Naive B cell (primary cell): ENCODE data around the gene POM121. TPM values are rescaled to one million over a fixed set of nuclear protein-coding genes. Genes with fewer than 3 reads are reported as not detected.
A peak's percentile ranks its signal among the peaks of the same experiment; 100 is the strongest.
"Not testable (repeated sequence)": the region's sequence is repeated elsewhere in the genome, so short reads cannot be mapped to it uniquely, and the experiment has no call there.

Experiments
- ATAC-seq, 2 donors: fragments of 150-1000 bp; cut with Tn5 transposase; 2 replicates each; pipeline ENCODE4 v1.10.0; 2021; ENCODE audit warnings: low read depth in 2 of 2, mild to moderate bottlenecking in 2 of 2, moderate library complexity in 2 of 2
- DNase-seq: peaks from one replicate; pipeline ENCODE4 v3.0.0; 2022
- H3K27ac Mint-ChIP-seq, 6 donors: one replicate each; pipeline ENCODE4 v1.8.0; 2020 to 2022; ENCODE audit warnings: mild to moderate bottlenecking in 6 of 6, mixed read lengths in 6 of 6, moderate library complexity in 5 of 6, inconsistent platforms in 2 of 6
- H3K27me3 Mint-ChIP-seq, 3 donors: one replicate each; pipeline ENCODE4 v1.8.0; 2021 to 2022; ENCODE audit warnings: mixed read lengths in 3 of 3, mild to moderate bottlenecking in 1 of 3
- H3K36me3 Mint-ChIP-seq, 2 donors: one replicate each; pipeline ENCODE4 v1.8.0; 2020 to 2022; ENCODE audit warnings: mixed read lengths in 2 of 2, inconsistent platforms in 1 of 2, mild to moderate bottlenecking in 1 of 2
- H3K4me1 Mint-ChIP-seq, 3 donors: one replicate each; pipeline ENCODE4 v1.8.0; 2020 to 2022; ENCODE audit warnings: mixed read lengths in 3 of 3, inconsistent platforms in 1 of 3, mild to moderate bottlenecking in 1 of 3, moderate library complexity in 1 of 3
- H3K4me3 Mint-ChIP-seq, 8 donors: one replicate each; pipeline ENCODE4 v1.8.0; 2020 to 2022; ENCODE audit warnings: mild to moderate bottlenecking in 8 of 8, mixed read lengths in 8 of 8, moderate library complexity in 8 of 8, inconsistent platforms in 2 of 8
- H3K9me3 Mint-ChIP-seq, 7 donors: one replicate each; pipeline ENCODE4 v1.8.0; 2020 to 2022; ENCODE audit warnings: mixed read lengths in 7 of 7, mild to moderate bottlenecking in 5 of 7, inconsistent platforms in 2 of 7, moderate library complexity in 1 of 7
- polyA plus RNA-seq, 6 donors: library from polyadenylated mRNA; unstranded; fragments of 300-500 nt; fragmentation: Illumina TruSeq; gene quantifications; one replicate each; pipeline ENCODE4 v1.2.3, GENCODE V29; 2021; ENCODE audit warnings: low read depth in 6 of 6

The POM121 gene
- polyA plus RNA-seq, 6 donors from 2014 or later, result 4.6 to 18.8 (median 10.1) TPM

- H3K36me3 Mint-ChIP-seq, H3K27ac Mint-ChIP-seq, H3K9me3 Mint-ChIP-seq, ATAC-seq, DNase-seq, H3K27me3 Mint-ChIP-seq, H3K4me3 Mint-ChIP-seq, H3K4me1 Mint-ChIP-seq: not testable (repeated sequence)
These were observed 35.9 kb downstream of the POM121 start for GRCh38 chr7:72960626-72961345.

GRCh38 chr7:72961346-72961650 lies 36.4 kb downstream of the POM121 start:
- not testable (repeated sequence) for H3K4me3 Mint-ChIP-seq, ATAC-seq, H3K36me3 Mint-ChIP-seq, H3K27me3 Mint-ChIP-seq, DNase-seq, H3K9me3 Mint-ChIP-seq, H3K27ac Mint-ChIP-seq, H3K4me1 Mint-ChIP-seq

- H3K9me3 Mint-ChIP-seq, H3K36me3 Mint-ChIP-seq, H3K4me1 Mint-ChIP-seq, H3K27ac Mint-ChIP-seq, ATAC-seq, H3K4me3 Mint-ChIP-seq, H3K27me3 Mint-ChIP-seq, DNase-seq: not testable (repeated sequence)
These were observed 38.2 kb downstream of the POM121 start for GRCh38 chr7:72963056-72963455.

- H3K27ac Mint-ChIP-seq, H3K36me3 Mint-ChIP-seq, DNase-seq, H3K27me3 Mint-ChIP-seq, H3K4me3 Mint-ChIP-seq, H3K4me1 Mint-ChIP-seq, H3K9me3 Mint-ChIP-seq: not testable (repeated sequence)
- ATAC-seq, result peak; percentile 71 to 72
These were observed 40.5 kb downstream of the POM121 start for GRCh38 chr7:72965186-72965975.

- not testable (repeated sequence) for H3K27ac Mint-ChIP-seq, H3K4me1 Mint-ChIP-seq, H3K27me3 Mint-ChIP-seq, ATAC-seq, DNase-seq, H3K4me3 Mint-ChIP-seq, H3K36me3 Mint-ChIP-seq, H3K9me3 Mint-ChIP-seq
These were observed 42.0 kb downstream of the POM121 start for GRCh38 chr7:72966892-72967291.

- peak; percentile 19 to 32 for ATAC-seq
- not testable (repeated sequence) for H3K9me3 Mint-ChIP-seq, H3K4me3 Mint-ChIP-seq, H3K4me1 Mint-ChIP-seq, H3K27ac Mint-ChIP-seq, H3K36me3 Mint-ChIP-seq, H3K27me3 Mint-ChIP-seq, DNase-seq
These were observed 44.2 kb downstream of the POM121 start, which contains the start of gene TRIM74 for GRCh38 chr7:72968980-72969516. TRIM74 (minus strand) TSS chr7:72969466; CDS start chr7:72966157, 3,309 bp downstream.

GRCh38 chr7:72969688-72970087 lies 44.8 kb downstream of the POM121 start:
- not testable (repeated sequence) for DNase-seq, H3K27me3 Mint-ChIP-seq, H3K27ac Mint-ChIP-seq, H3K36me3 Mint-ChIP-seq, ATAC-seq, H3K9me3 Mint-ChIP-seq, H3K4me3 Mint-ChIP-seq, H3K4me1 Mint-ChIP-seq

- not testable (repeated sequence) for H3K9me3 Mint-ChIP-seq, H3K4me3 Mint-ChIP-seq, ATAC-seq, H3K27me3 Mint-ChIP-seq, H3K36me3 Mint-ChIP-seq, H3K27ac Mint-ChIP-seq, H3K4me1 Mint-ChIP-seq, DNase-seq
These were observed 46.6 kb downstream of the POM121 start for GRCh38 chr7:72971505-72971904.

GRCh38 chr7:72974781-72975180 lies 49.9 kb downstream of the POM121 start:
- H3K36me3 Mint-ChIP-seq, H3K9me3 Mint-ChIP-seq, H3K27me3 Mint-ChIP-seq, DNase-seq, H3K4me1 Mint-ChIP-seq, H3K4me3 Mint-ChIP-seq, H3K27ac Mint-ChIP-seq, ATAC-seq: not testable (repeated sequence)

GRCh38 chr7:72975656-72976286 lies 50.9 kb downstream of the POM121 start:
- H3K4me3 Mint-ChIP-seq, ATAC-seq: not testable (repeated sequence)

GRCh38 chr7:72976434-72976833 lies 51.5 kb downstream of the POM121 start:
- H3K27me3 Mint-ChIP-seq, H3K27ac Mint-ChIP-seq, DNase-seq, ATAC-seq, H3K9me3 Mint-ChIP-seq, H3K4me3 Mint-ChIP-seq, H3K4me1 Mint-ChIP-seq, H3K36me3 Mint-ChIP-seq: not testable (repeated sequence)

More at GRCh38 chr7:72975656-72976286, 50.9 kb downstream of the POM121 start:
- H3K9me3 Mint-ChIP-seq, H3K36me3 Mint-ChIP-seq, H3K4me1 Mint-ChIP-seq, H3K27me3 Mint-ChIP-seq, DNase-seq, H3K27ac Mint-ChIP-seq: not testable (repeated sequence)

- not testable (repeated sequence) for H3K27me3 Mint-ChIP-seq, H3K27ac Mint-ChIP-seq, H3K4me1 Mint-ChIP-seq, H3K9me3 Mint-ChIP-seq, H3K4me3 Mint-ChIP-seq, DNase-seq, ATAC-seq, H3K36me3 Mint-ChIP-seq
These were observed 55.5 kb downstream of the POM121 start for GRCh38 chr7:72980382-72980781.

GRCh38 chr7:72982084-72982483 lies 57.2 kb downstream of the POM121 start:
- H3K9me3 Mint-ChIP-seq, H3K27ac Mint-ChIP-seq, DNase-seq, H3K36me3 Mint-ChIP-seq, H3K4me3 Mint-ChIP-seq, H3K4me1 Mint-ChIP-seq, ATAC-seq, H3K27me3 Mint-ChIP-seq: not testable (repeated sequence)
